HEK293 (cell line): ENCODE data around the gene SHTN1.

Source experiments
- CTCF ChIA-PET: fragments of 350-600 bp; formaldehyde crosslinking; extraction: SDS; loops from one replicate; lab custom pipeline; 2021; ENCODE audit warnings: antibody characterized with exemption; lab: Yijun Ruan, JAX
- POLR2A ChIA-PET: fragments of 300-600 bp; formaldehyde crosslinking; extraction: SDS; loops from one replicate; lab custom pipeline; 2020; ENCODE audit warnings: antibody characterized with exemption, inconsistent platforms; lab: Yijun Ruan, JAX
- H3K27ac ChIP-seq: fragments of 200-500 bp; sonication (Bioruptor generic); 2 replicates; pipeline ENCODE4 v1.5.1; 2014; ENCODE audit warnings: low read depth, low read length, control low read depth, inconsistent platforms; ENCODE audit errors: extremely low read depth
- H3K36me3 ChIP-seq, 2 experiments: fragments of 200-500 bp in 1 of 2; sonication (Bioruptor generic) in 1 of 2; 1 replicate in 1 of 2; 2 replicates in 1 of 2; pipeline ENCODE4 v1.5.1; 2014 to 2017; ENCODE audit warnings: inconsistent platforms in 2 of 2, low read length in 2 of 2; ENCODE audit not compliant: control insufficient read depth in 2 of 2, insufficient read depth in 1 of 2
- H3K4me1 ChIP-seq: fragments of 200-500 bp; sonication (Bioruptor generic); 2 replicates; pipeline ENCODE4 v1.5.1; 2014; ENCODE audit warnings: mild to moderate bottlenecking, low read length, inconsistent platforms; ENCODE audit not compliant: control insufficient read depth, insufficient read depth
- H3K4me3 ChIP-seq: 2 replicates; pipeline ENCODE4 v1.5.1; 2011; ENCODE audit warnings: low read depth, mild to moderate bottlenecking, control low read depth, low read length, moderate library complexity
- H3K9me3 ChIP-seq: fragments of 200-500 bp; sonication (Bioruptor generic); 2 replicates; pipeline ENCODE4 v1.5.1; 2014; ENCODE audit warnings: low read depth, low read length, inconsistent platforms; ENCODE audit not compliant: control insufficient read depth, insufficient read depth
- ZEB2 ChIP-seq: fragments of 450-650 bp; formaldehyde crosslinking; IDR thresholded peaks from 2 replicates; pipeline ENCODE4 v1.5.1; 2016; ENCODE audit warnings: missing biosample characterization, missing genetic modification characterization
- ZNF10 ChIP-seq: fragments of 450-650 bp; formaldehyde crosslinking; IDR thresholded peaks from 2 replicates; pipeline ENCODE4 v1.5.1; 2017; ENCODE audit warnings: missing biosample characterization, missing genetic modification characterization
- ZNF114 ChIP-seq: fragments of 450-650 bp; formaldehyde crosslinking; IDR thresholded peaks from 2 replicates; pipeline ENCODE4 v1.5.0; 2017; ENCODE audit warnings: missing biosample characterization, missing genetic modification characterization
- ZNF629 ChIP-seq: fragments of 450-650 bp; formaldehyde crosslinking; IDR thresholded peaks from 2 replicates; pipeline ENCODE4 v1.5.1; 2017; ENCODE audit warnings: missing biosample characterization, missing genetic modification characterization
- ZNF707 ChIP-seq: fragments of 450-650 bp; formaldehyde crosslinking; IDR thresholded peaks from 2 replicates; pipeline ENCODE4 v1.5.1; 2016; ENCODE audit warnings: missing biosample characterization, missing genetic modification characterization
- ZNF747 ChIP-seq: fragments of 450-650 bp; formaldehyde crosslinking; IDR thresholded peaks from 2 replicates; pipeline ENCODE4 v1.5.1; 2016; ENCODE audit warnings: missing biosample characterization, missing genetic modification characterization
- ZSCAN30 ChIP-seq: fragments of 450-650 bp; IDR thresholded peaks from 2 replicates; pipeline ENCODE4 v1.5.1; 2018; ENCODE audit warnings: missing biosample characterization, mild to moderate bottlenecking, missing genetic modification characterization, moderate library complexity
- TF ChIP-seq, protein P1 (sequence below): fragments of 450-650 bp; formaldehyde crosslinking; conservative IDR thresholded peaks from 2 replicates; pipeline ENCODE4 v1.5.1; 2016; ENCODE audit warnings: low read depth, missing biosample characterization, missing genetic modification characterization
- TF ChIP-seq, protein P2 (sequence below): fragments of 450-650 bp; formaldehyde crosslinking; conservative IDR thresholded peaks from 2 replicates; pipeline ENCODE4 v1.5.1; 2016; ENCODE audit warnings: low read depth, missing biosample characterization, missing genetic modification characterization
- TF ChIP-seq, protein P3 (sequence below): fragments of 450-650 bp; formaldehyde crosslinking; IDR thresholded peaks from 2 replicates; pipeline ENCODE4 v1.5.1; 2016; ENCODE audit warnings: missing biosample characterization, missing genetic modification characterization
- TF ChIP-seq, protein P4 (sequence below): fragments of 450-650 bp; formaldehyde crosslinking; IDR thresholded peaks from 2 replicates; pipeline ENCODE4 v1.5.1; 2016; ENCODE audit warnings: missing biosample characterization, missing genetic modification characterization

SHTN1 gene

DNA sequence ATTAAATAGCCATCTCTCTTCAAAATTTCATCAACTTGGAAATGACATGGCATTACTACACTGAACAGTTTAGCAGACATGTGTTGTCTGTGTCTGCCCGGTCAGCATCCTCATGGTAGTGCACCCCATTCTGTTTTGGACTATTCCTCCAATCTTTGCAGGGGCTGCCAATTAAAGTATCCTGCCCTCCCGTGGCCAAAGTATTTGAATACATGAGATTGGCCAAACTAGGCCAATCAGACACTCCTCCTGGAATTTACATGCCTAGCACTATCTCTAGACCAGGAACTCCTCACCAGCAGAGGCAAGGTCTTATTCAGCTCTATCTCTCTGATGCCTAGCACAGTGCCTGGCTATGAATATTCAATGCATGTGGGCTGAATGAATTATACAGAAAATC is 4.4 kb downstream of the SHTN1 start:
- no peak overlapping the region for H3K27ac ChIP-seq
- ChIA-PET CTCF (interaction anchor here (0.6 to 0.7 kb wide), 3 partner anchors 165 to 1688 kb away, joined by 3 read pairs; no protein-coding TSS in a partner anchor), POLR2A (no interaction called here)
- no peaks in the 10 kb centered on the region for H3K36me3 ChIP-seq
- TF ChIP-seq ZNF114 (tag by site-specific recombination), result no peak
- TF ChIP-seq, protein P1, sequence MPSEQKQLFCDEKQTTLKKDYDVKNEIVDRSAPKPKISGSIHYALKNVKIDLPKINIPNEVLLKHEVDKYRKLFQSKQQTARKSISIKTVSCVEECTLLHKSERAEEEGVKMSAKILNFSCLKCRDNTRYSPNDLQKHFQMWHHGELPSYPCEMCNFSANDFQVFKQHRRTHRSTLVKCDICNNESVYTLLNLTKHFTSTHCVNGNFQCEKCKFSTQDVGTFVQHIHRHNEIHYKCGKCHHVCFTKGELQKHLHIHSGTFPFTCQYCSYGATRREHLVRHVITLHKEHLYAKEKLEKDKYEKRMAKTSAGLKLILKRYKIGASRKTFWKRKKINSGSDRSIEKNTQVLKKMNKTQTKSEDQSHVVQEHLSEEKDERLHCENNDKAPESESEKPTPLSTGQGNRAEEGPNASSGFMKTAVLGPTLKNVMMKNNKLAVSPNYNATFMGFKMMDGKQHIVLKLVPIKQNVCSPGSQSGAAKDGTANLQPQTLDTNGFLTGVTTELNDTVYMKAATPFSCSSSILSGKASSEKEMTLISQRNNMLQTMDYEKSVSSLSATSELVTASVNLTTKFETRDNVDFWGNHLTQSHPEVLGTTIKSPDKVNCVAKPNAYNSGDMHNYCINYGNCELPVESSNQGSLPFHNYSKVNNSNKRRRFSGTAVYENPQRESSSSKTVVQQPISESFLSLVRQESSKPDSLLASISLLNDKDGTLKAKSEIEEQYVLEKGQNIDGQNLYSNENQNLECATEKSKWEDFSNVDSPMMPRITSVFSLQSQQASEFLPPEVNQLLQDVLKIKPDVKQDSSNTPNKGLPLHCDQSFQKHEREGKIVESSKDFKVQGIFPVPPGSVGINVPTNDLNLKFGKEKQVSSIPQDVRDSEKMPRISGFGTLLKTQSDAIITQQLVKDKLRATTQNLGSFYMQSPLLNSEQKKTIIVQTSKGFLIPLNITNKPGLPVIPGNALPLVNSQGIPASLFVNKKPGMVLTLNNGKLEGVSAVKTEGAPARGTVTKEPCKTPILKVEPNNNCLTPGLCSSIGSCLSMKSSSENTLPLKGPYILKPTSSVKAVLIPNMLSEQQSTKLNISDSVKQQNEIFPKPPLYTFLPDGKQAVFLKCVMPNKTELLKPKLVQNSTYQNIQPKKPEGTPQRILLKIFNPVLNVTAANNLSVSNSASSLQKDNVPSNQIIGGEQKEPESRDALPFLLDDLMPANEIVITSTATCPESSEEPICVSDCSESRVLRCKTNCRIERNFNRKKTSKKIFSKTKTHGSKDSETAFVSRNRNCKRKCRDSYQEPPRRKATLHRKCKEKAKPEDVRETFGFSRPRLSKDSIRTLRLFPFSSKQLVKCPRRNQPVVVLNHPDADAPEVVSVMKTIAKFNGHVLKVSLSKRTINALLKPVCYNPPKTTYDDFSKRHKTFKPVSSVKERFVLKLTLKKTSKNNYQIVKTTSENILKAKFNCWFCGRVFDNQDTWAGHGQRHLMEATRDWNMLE (tag by site-specific recombination), result no peak
- TF ChIP-seq, protein P2, sequence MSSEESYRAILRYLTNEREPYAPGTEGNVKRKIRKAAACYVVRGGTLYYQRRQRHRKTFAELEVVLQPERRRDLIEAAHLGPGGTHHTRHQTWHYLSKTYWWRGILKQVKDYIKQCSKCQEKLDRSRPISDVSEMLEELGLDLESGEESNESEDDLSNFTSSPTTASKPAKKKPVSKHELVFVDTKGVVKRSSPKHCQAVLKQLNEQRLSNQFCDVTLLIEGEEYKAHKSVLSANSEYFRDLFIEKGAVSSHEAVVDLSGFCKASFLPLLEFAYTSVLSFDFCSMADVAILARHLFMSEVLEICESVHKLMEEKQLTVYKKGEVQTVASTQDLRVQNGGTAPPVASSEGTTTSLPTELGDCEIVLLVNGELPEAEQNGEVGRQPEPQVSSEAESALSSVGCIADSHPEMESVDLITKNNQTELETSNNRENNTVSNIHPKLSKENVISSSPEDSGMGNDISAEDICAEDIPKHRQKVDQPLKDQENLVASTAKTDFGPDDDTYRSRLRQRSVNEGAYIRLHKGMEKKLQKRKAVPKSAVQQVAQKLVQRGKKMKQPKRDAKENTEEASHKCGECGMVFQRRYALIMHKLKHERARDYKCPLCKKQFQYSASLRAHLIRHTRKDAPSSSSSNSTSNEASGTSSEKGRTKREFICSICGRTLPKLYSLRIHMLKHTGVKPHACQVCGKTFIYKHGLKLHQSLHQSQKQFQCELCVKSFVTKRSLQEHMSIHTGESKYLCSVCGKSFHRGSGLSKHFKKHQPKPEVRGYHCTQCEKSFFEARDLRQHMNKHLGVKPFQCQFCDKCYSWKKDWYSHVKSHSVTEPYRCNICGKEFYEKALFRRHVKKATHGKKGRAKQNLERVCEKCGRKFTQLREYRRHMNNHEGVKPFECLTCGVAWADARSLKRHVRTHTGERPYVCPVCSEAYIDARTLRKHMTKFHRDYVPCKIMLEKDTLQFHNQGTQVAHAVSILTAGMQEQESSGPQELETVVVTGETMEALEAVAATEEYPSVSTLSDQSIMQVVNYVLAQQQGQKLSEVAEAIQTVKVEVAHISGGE (tag by site-specific recombination), result no peak
- no peak for TF ChIP-seq ZNF747 (tag by site-specific recombination)
- no peak for TF ChIP-seq ZNF707 (tag by site-specific recombination)
- TF ChIP-seq ZNF629 (tag by site-specific recombination), result no peak
- TF ChIP-seq, protein P3, sequence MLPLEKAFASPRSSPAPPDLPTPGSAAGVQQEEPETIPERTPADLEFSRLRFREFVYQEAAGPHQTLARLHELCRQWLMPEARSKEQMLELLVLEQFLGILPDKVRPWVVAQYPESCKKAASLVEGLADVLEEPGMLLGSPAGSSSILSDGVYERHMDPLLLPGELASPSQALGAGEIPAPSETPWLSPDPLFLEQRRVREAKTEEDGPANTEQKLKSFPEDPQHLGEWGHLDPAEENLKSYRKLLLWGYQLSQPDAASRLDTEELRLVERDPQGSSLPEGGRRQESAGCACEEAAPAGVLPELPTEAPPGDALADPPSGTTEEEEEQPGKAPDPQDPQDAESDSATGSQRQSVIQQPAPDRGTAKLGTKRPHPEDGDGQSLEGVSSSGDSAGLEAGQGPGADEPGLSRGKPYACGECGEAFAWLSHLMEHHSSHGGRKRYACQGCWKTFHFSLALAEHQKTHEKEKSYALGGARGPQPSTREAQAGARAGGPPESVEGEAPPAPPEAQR, result no peak
- no peak for TF ChIP-seq ZSCAN30
- no peak for TF ChIP-seq ZNF10 (tag by site-specific recombination)
- TF ChIP-seq, protein P4, sequence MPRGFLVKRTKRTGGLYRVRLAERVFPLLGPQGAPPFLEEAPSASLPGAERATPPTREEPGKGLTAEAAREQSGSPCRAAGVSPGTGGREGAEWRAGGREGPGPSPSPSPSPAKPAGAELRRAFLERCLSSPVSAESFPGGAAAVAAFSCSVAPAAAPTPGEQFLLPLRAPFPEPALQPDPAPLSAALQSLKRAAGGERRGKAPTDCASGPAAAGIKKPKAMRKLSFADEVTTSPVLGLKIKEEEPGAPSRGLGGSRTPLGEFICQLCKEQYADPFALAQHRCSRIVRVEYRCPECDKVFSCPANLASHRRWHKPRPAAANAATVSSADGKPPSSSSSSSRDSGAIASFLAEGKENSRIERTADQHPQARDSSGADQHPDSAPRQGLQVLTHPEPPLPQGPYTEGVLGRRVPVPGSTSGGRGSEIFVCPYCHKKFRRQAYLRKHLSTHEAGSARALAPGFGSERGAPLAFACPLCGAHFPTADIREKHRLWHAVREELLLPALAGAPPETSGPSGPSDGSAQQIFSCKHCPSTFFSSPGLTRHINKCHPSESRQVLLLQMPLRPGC, result no peak
- H3K4me3 ChIP-seq, result no peak overlapping the region
- no peaks in the 10 kb centered on the region for H3K9me3 ChIP-seq
- peaks cover 6% of the 10 kb centered on the region; the same call in 1 of the 2 replicates for H3K4me1 ChIP-seq

DNA sequence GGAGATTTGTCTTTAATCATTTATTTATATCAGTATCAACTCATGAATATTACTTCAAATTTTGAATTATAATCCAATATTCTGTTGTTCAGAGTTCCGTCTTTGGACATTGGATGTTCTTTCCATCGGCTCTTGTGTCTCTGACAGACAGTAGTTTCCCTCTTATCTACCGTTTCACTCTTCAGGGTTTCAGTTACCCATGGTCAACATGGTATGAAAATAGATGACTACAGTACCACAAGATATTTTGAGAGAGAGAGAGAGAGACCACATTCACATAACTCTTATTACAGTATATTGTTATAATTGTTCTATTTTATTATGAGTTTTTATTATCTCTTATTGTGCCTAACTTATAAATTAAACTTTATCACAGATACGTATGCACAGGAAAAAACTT is 6.8 kb downstream of the SHTN1 start:
- H3K27ac ChIP-seq, result no peak overlapping the region
- H3K36me3 ChIP-seq, result no peaks in the 10 kb centered on the region
- no peak for TF ChIP-seq ZEB2
- no peak for TF ChIP-seq ZNF114 (tag by site-specific recombination)
- no peaks in the 10 kb centered on the region for H3K9me3 ChIP-seq
- ChIA-PET POLR2A (no interaction called here), CTCF (no interaction called here)
- no peak overlapping the region for H3K4me3 ChIP-seq
- peaks cover 4% of the 10 kb centered on the region; the same call in 1 of the 2 replicates for H3K4me1 ChIP-seq
